Measurements from ENCODE around the gene HASPIN. TPM values are rescaled to one million over a fixed set of nuclear protein-coding genes. Genes with fewer than 3 reads are reported as not detected.

Gene HASPIN
- total RNA-seq, 1 experiment from 2014 or later, result 30.0 TPM

GRCh38 chr17:3723556-3724377 is at the start of gene HASPIN (continued):
- TF ChIP-seq ATF2 (CRISPR knock-in tag; IDR thresholded peaks at IDR 0.05; ENCODE audit: borderline replicate concordance, low read depth) (no peak), PRDM15 (CRISPR knock-in tag; IDR thresholded peaks at IDR 0.05) (peak; percentile 56; the same call in 1 of the 2 replicates), FOXJ3 (CRISPR knock-in tag; IDR thresholded peaks at IDR 0.05; ENCODE audit: borderline replicate concordance) (no peak), ETV6 (CRISPR knock-in tag; IDR thresholded peaks at IDR 0.05) (peak; percentile 85), TP53 (CRISPR knock-in tag; IDR thresholded peaks at IDR 0.05) (no peak), ZNF281 (CRISPR knock-in tag; IDR thresholded peaks at IDR 0.05) (no peak), FOXP4 (CRISPR knock-in tag; IDR thresholded peaks at IDR 0.05) (peak; percentile 81), TEAD1 (CRISPR knock-in tag; IDR thresholded peaks at IDR 0.05) (peak; percentile 93; the same call in 1 of the 2 replicates), ZNF425 (CRISPR knock-in tag; conservative IDR thresholded peaks at IDR 0.05) (no peak), NR3C1 (CRISPR knock-in tag; conservative IDR thresholded peaks at IDR 0.05; ENCODE audit: low read depth) (no peak), AR (CRISPR knock-in tag; IDR thresholded peaks at IDR 0.05) (no peak), PRRX2 (CRISPR knock-in tag; IDR thresholded peaks at IDR 0.05) (no peak), ZNF121 (CRISPR knock-in tag; IDR thresholded peaks at IDR 0.05) (no peak), ZSCAN18 (CRISPR knock-in tag; IDR thresholded peaks at IDR 0.05) (no peak), USF1 (CRISPR knock-in tag; IDR thresholded peaks at IDR 0.05) (peak; percentile 69; the same call in 1 of the 2 replicates), PREB (CRISPR knock-in tag; IDR thresholded peaks at IDR 0.05; ENCODE audit: borderline replicate concordance) (peak; percentile 90; the same call in 1 of the 2 replicates), ZNF138 (CRISPR knock-in tag; conservative IDR thresholded peaks at IDR 0.05) (no peak)

All from WTC11 (cell line).